Measurements from ENCODE around the gene DNER. TPM values are rescaled to one million over a fixed set of nuclear protein-coding genes. Genes with fewer than 3 reads are reported as not detected.

DNER gene
- total and polyA plus RNA-seq, 10 of the 15 experiments (the other 5 are each of a cell fraction or from before 2014, with no cell fraction given), result 0.04 to 0.08 (median 0.07) TPM; not detected in 7

GRCh38 chr2:229566370-229566769 lies 148.0 kb downstream of the DNER start:
- Histone ChIP-seq H3K36me3 (ENCODE audit: control insufficient read depth in 2 of 2, insufficient read depth in 2 of 2, low read length in 1 of 2) (no peaks in the 10 kb centered on the region), H3K27ac (ENCODE audit: control insufficient read depth, insufficient read depth) (no peak overlapping the region), H3K9ac (ENCODE audit: control insufficient read depth, insufficient read depth, low read length) (no peak overlapping the region), H3K27me3 (replicated peaks in 1 of 2; ENCODE audit: control insufficient read depth in 2 of 2, insufficient read depth in 2 of 2, low read length in 1 of 2) (no peaks in the 10 kb centered on the region), H3K9me3 (replicated peaks; ENCODE audit: control insufficient read depth, insufficient read depth, low read length) (no peaks in the 10 kb centered on the region), H3K4me1 (ENCODE audit: control insufficient read depth, insufficient read depth, low read length) (no peaks in the 10 kb centered on the region), H3K4me2 (ENCODE audit: control insufficient read depth, insufficient read depth) (no peak overlapping the region), H4K20me1 (ENCODE audit: control insufficient read depth, insufficient read depth) (no peaks in the 10 kb centered on the region), H3K4me3 (no peak overlapping the region), H3K79me2 (ENCODE audit: control insufficient read depth, insufficient read depth, low read length) (no peaks in the 10 kb centered on the region), H2AFZ (ENCODE audit: control insufficient read depth, low read depth, low read length) (no peak overlapping the region)
- FAIRE-seq, result no peak
- SMC1A ChIA-PET (ENCODE audit: uncharacterized antibody, unreplicated experiment), result no interaction called here
- WGBS (ENCODE audit: insufficient coverage, insufficient replicate concordance, low lambda C conversion rate, missing lambda C conversion rate), result 13% methylated on average over 2 of the region's 2 CpGs
- BruUV-seq (replicated peaks), result no TSS peak
- CTCF ChIA-PET, result no interaction called here
- DNase-seq (ENCODE audit: low read depth, low spot score), result no peak
- POLR2A ChIA-PET, result no interaction called here
- no peak for ATAC-seq
- in situ Hi-C loops (cut with MboI), result no loop called here
- intact Hi-C loops (cut with micrococcal nuclease; ENCODE audit: unreplicated experiment), result no loop called here
- RAD21 ChIA-PET (ENCODE audit: unreplicated experiment), result no interaction called here
- no peak for TF ChIP-seq SUZ12 (IDR thresholded peaks at IDR 0.05; ENCODE audit: unreplicated experiment)
- TF ChIP-seq EGR1 (IDR thresholded peaks at IDR 0.05; ENCODE audit: borderline replicate concordance in 1 of 2, low read depth in 2 of 2, low read length in 2 of 2), result no peak
- TF ChIP-seq NFYB (IDR thresholded peaks at IDR 0.05; ENCODE audit: insufficient read depth, low read depth, low read length), result no peak
- no peak for TF ChIP-seq HDAC6 (IDR thresholded peaks at IDR 0.05; ENCODE audit: unreplicated experiment)
- TF ChIP-seq, protein P1, sequence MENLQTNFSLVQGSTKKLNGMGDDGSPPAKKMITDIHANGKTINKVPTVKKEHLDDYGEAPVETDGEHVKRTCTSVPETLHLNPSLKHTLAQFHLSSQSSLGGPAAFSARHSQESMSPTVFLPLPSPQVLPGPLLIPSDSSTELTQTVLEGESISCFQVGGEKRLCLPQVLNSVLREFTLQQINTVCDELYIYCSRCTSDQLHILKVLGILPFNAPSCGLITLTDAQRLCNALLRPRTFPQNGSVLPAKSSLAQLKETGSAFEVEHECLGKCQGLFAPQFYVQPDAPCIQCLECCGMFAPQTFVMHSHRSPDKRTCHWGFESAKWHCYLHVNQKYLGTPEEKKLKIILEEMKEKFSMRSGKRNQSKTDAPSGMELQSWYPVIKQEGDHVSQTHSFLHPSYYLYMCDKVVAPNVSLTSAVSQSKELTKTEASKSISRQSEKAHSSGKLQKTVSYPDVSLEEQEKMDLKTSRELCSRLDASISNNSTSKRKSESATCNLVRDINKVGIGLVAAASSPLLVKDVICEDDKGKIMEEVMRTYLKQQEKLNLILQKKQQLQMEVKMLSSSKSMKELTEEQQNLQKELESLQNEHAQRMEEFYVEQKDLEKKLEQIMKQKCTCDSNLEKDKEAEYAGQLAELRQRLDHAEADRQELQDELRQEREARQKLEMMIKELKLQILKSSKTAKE (IDR thresholded peaks at IDR 0.05; ENCODE audit: low read depth, poor library complexity, severe bottlenecking), result no peak
- TF ChIP-seq MAX (IDR thresholded peaks at IDR 0.05; ENCODE audit: low read depth, low read length), result no peak
- TF ChIP-seq SMARCA5 (IDR thresholded peaks at IDR 0.05), result no peak
- TF ChIP-seq CUX1 (IDR thresholded peaks at IDR 0.05; ENCODE audit: insufficient replicate concordance, low read depth, low read length), result no peak
- TF ChIP-seq BCL11A (IDR thresholded peaks at IDR 0.05; ENCODE audit: low read depth, low read length), result no peak
- TF ChIP-seq SIX5 (IDR thresholded peaks at IDR 0.05; ENCODE audit: low read depth, low read length, severe bottlenecking), result no peak
- TF ChIP-seq SUPT20H (IDR thresholded peaks at IDR 0.05; ENCODE audit: borderline replicate concordance, control insufficient read depth, low read depth, low read length), result no peak
- no peak for TF ChIP-seq BCL3 (IDR thresholded peaks at IDR 0.05; ENCODE audit: borderline replicate concordance, insufficient read depth, low read depth, low read length, poor library complexity, severe bottlenecking)
- TF ChIP-seq ZNF622 (IDR thresholded peaks at IDR 0.05), result no peak
- TF ChIP-seq IKZF1 (conservative IDR thresholded peaks at IDR 0.05), result no peak
